SK-N-SH (cell line): ENCODE data around the gene MICAL2. TPM values are rescaled to one million over a fixed set of nuclear protein-coding genes. Genes with fewer than 3 reads are reported as not detected.
"Not testable (repeated sequence)": the region's sequence is repeated elsewhere in the genome, so short reads cannot be mapped to it uniquely, and the experiment has no call there.

Source experiments
- CTCF ChIA-PET: fragments of 300-600, 350-600 bp; formaldehyde crosslinking; extraction: SDS; loops from one replicate; lab custom pipeline; 2021; lab: Yijun Ruan, JAX
- POLR2A ChIA-PET: fragments of 350-600 bp; sonication (Branson Sonifier 250); formaldehyde crosslinking; extraction: SDS; loops from one replicate; lab custom pipeline; 2020; ENCODE audit warnings: antibody characterized with exemption, inconsistent platforms; lab: Yijun Ruan, JAX
- DNase-seq: peaks from one replicate; pipeline ENCODE4 v3.0.0; 2012
- H2AFZ ChIP-seq: fragments of 200-600 bp; sonication (generic); 2 replicates; pipeline ENCODE4 v1.8.1; 2016; ENCODE audit warnings: antibody characterized with exemption, mild to moderate bottlenecking, low read depth
- H3F3A ChIP-seq: fragments of 200-600 bp; sonication (generic); replicated peaks from 2 replicates; pipeline ENCODE3; 2016; ENCODE audit warnings: antibody characterized with exemption, mild to moderate bottlenecking; ENCODE audit not compliant: insufficient read depth
- H3K27ac ChIP-seq, 2 experiments: fragments of 200-500 bp in 1 of 2; fragments of 200-600 bp in 1 of 2; sonication (Bioruptor generic) in 1 of 2; sonication (generic), shearing (Covaris generic) in 1 of 2; 2 replicates each; pipeline versions ENCODE4 v1.5.1 to v1.6.1; 2014 to 2016; ENCODE audit warnings: low read depth in 2 of 2, inconsistent platforms in 1 of 2, low read length in 1 of 2, mild to moderate bottlenecking in 1 of 2, mixed read lengths in 1 of 2
- H3K27me3 ChIP-seq: fragments of 200-600 bp; sonication (generic), shearing (Covaris generic); 2 replicates; pipeline ENCODE4 v1.6.1; 2016; ENCODE audit warnings: mixed run types; ENCODE audit not compliant: insufficient read depth
- H3K36me3 ChIP-seq, 2 experiments: fragments of 200-500 bp in 1 of 2; fragments of 200-600 bp in 1 of 2; sonication (Bioruptor generic) in 1 of 2; sonication (generic) in 1 of 2; replicated peaks in 1 of 2; 2 replicates each; pipeline versions ENCODE3 to v1.5.1; 2014 to 2016; ENCODE audit warnings: low read length in 1 of 2, mild to moderate bottlenecking in 1 of 2; ENCODE audit not compliant: insufficient read depth in 2 of 2, control insufficient read depth in 1 of 2
- H3K4me1 ChIP-seq, 2 experiments: fragments of 200-500 bp in 1 of 2; fragments of 200-600 bp in 1 of 2; sonication (Bioruptor generic) in 1 of 2; sonication (generic), shearing (Covaris generic) in 1 of 2; 2 replicates each; pipeline versions ENCODE4 v1.5.1 to v1.6.1; 2014 to 2016; ENCODE audit warnings: low read depth in 1 of 2, low read length in 1 of 2, mixed run types in 1 of 2; ENCODE audit not compliant: insufficient read depth in 2 of 2, control insufficient read depth in 1 of 2
- H3K4me2 ChIP-seq: fragments of 200-600 bp; sonication (generic), shearing (Covaris generic); 2 replicates; pipeline ENCODE4 v1.6.1; 2017; ENCODE audit warnings: mixed run types
- H3K4me3 ChIP-seq, 2 experiments: fragments of 200-500 bp in 1 of 2; fragments of 200-600 bp in 1 of 2; sonication (Bioruptor generic) in 1 of 2; sonication (generic), shearing (Covaris generic) in 1 of 2; 2 replicates each; pipeline versions ENCODE4 v1.5.1 to v1.8.1; 2014 to 2016; ENCODE audit warnings: low read depth in 2 of 2, inconsistent platforms in 1 of 2, low read length in 1 of 2, mild to moderate bottlenecking in 1 of 2, mixed read lengths in 1 of 2, moderate library complexity in 1 of 2
- H3K79me2 ChIP-seq: fragments of 200-600 bp; sonication (generic); 2 replicates; pipeline ENCODE4 v1.8.1; 2017; ENCODE audit warnings: mild to moderate bottlenecking; ENCODE audit not compliant: insufficient read depth
- H3K9ac ChIP-seq: fragments of 200-600 bp; sonication (generic); 2 replicates; pipeline ENCODE4 v1.6.1; 2017; ENCODE audit warnings: mixed run types
- H3K9me2 ChIP-seq: fragments of 200-600 bp; sonication (generic); 2 replicates; pipeline ENCODE4 v1.6.1; 2017; ENCODE audit warnings: mixed run types
- H3K9me3 ChIP-seq: fragments of 200-600 bp; sonication (generic); 2 replicates; pipeline ENCODE4 v1.6.1; 2017; ENCODE audit warnings: mixed run types, mild to moderate bottlenecking, moderate library complexity
- H4K20me1 ChIP-seq: fragments of 200-600 bp; sonication (generic); 2 replicates; pipeline ENCODE4 v1.6.1; 2017; ENCODE audit warnings: mild to moderate bottlenecking, mixed run types; ENCODE audit not compliant: insufficient read depth
- EP300 ChIP-seq, 2 experiments: IDR thresholded peaks; 2 replicates each; pipeline versions ENCODE4 v1.4.0 to v1.6.1; 2012; ENCODE audit warnings: borderline replicate concordance in 1 of 2, low read depth in 1 of 2, low read length in 1 of 2
- FOXJ3 ChIP-seq: sonication (generic); formaldehyde crosslinking; IDR thresholded peaks from 2 replicates; pipeline ENCODE4 v1.5.1; 2020; ENCODE audit warnings: mild to moderate bottlenecking, missing genetic modification reagents
- FOXM1 ChIP-seq: IDR thresholded peaks from 2 replicates; pipeline ENCODE4 v1.4.0; 2012; ENCODE audit warnings: low read depth, mild to moderate bottlenecking
- GATA2 ChIP-seq: sonication (generic); formaldehyde crosslinking; IDR thresholded peaks from 2 replicates; pipeline ENCODE4 v1.5.0; 2020; ENCODE audit warnings: mild to moderate bottlenecking, missing genetic modification reagents
- IRF3 ChIP-seq: fragments of 150-350 bp; IDR thresholded peaks from 2 replicates; pipeline ENCODE4 v1.6.1; 2016; ENCODE audit warnings: mild to moderate bottlenecking, low read depth, low read length
- JUND ChIP-seq: IDR thresholded peaks from 2 replicates; pipeline ENCODE4 v1.4.0; 2012
- MAX ChIP-seq: IDR thresholded peaks from 2 replicates; pipeline ENCODE4 v1.4.0; 2012; ENCODE audit warnings: low read depth
- REST ChIP-seq: IDR thresholded peaks from 2 replicates; pipeline ENCODE4 v1.6.1; 2012; ENCODE audit warnings: mild to moderate bottlenecking, low read depth, low read length, moderate library complexity
- RFX5 ChIP-seq: IDR thresholded peaks from 2 replicates; pipeline ENCODE4 v1.6.1; 2012; ENCODE audit warnings: mild to moderate bottlenecking, improper control_type of control experiment, low read length
- TAF1 ChIP-seq: IDR thresholded peaks from 2 replicates; pipeline ENCODE4 v1.6.1; 2012; ENCODE audit warnings: low read depth, mild to moderate bottlenecking, low read length, moderate library complexity, borderline replicate concordance
- USF1 ChIP-seq: IDR thresholded peaks from 2 replicates; pipeline ENCODE4 v1.4.0; 2012; ENCODE audit warnings: low read depth, borderline replicate concordance
- WGBS: methylation state at CpG from one replicate; pipeline ENCODE4 v1.1.6; 2017; ENCODE audit warnings: low lambda C conversion rate; 5-methylcytosine and 5-hydroxymethylcytosine counted together
- polyA plus RNA-seq, 3 experiments: library from polyadenylated mRNA; depleted of rRNA; stranded (reverse); fragments of >200 nt; gene quantifications; 2 replicates each; pipeline ENCODE4 v1.2.3, GENCODE V29; 2012

Gene MICAL2
- polyA plus RNA-seq, 1 of the 3 experiments (the other 2 are of a cell fraction): 54.6 TPM

- Histone ChIP-seq H3K9me2 (no peaks in the 10 kb centered on the region), H3K4me1 (peaks cover 0 to 22% of the 10 kb centered on the region in 2 experiments; a peak in 1 of 4 replicates)
- TF ChIP-seq MAX (no peak), TAF1 (no peak), RFX5 (no peak)
- TF ChIP-seq, all 33 proteins: peak for 0
- Histone ChIP-seq H3K79me2 (peaks cover 100% of the 10 kb centered on the region), H3F3A (peaks cover 25% of the 10 kb centered on the region), H3K9me3 (no peaks in the 10 kb centered on the region), H3K4me2 (no peak overlapping the region), H3K27me3 (no peaks in the 10 kb centered on the region), H2AFZ (no peak overlapping the region), H3K36me3 (peaks cover 4 to 34% of the 10 kb centered on the region in 2 experiments), H3K27ac (peak overlapping the region in 1 of 2 experiments; percentile 99; a peak in 1 of 4 replicates), H3K4me3 (no peak overlapping the region), H3K9ac (no peak overlapping the region), H4K20me1 (no peaks in the 10 kb centered on the region)
- no peak for DNase-seq
- CTCF ChIA-PET: interaction anchor here (0.5 kb wide), 1 partner anchor 1337 kb away, joined by 3 read pairs; no protein-coding TSS in a partner anchor
- WGBS: 94% methylated on average over 6 of the region's 11 CpGs
- POLR2A ChIA-PET: no interaction called here
Measured at GRCh38 chr11:12144330-12145174, 34.2 kb downstream of the MICAL2 start.

- H2AFZ ChIP-seq, POLR2A ChIA-PET, H3K9me2 ChIP-seq, H3K9me3 ChIP-seq, DNase-seq, H3K4me1 ChIP-seq, H4K20me1 ChIP-seq, CTCF ChIA-PET, H3K27ac ChIP-seq, H3K27me3 ChIP-seq, H3K9ac ChIP-seq, H3K4me2 ChIP-seq, H3K4me3 ChIP-seq: not testable (repeated sequence)
- peaks cover 3 to 21% of the 10 kb centered on the region in 2 experiments for H3K36me3 ChIP-seq
- peaks cover 100% of the 10 kb centered on the region for H3K79me2 ChIP-seq
- 62% methylated on average over 3 of the region's 3 CpGs for WGBS
- H3F3A ChIP-seq: peaks cover 18% of the 10 kb centered on the region
Measured at GRCh38 chr11:12146678-12147077, 36.3 kb downstream of the MICAL2 start.

- Histone ChIP-seq H3K36me3 (peaks cover 3 to 20% of the 10 kb centered on the region in 2 experiments), H2AFZ (no peak overlapping the region), H3K4me3 (no peak overlapping the region), H3K79me2 (peaks cover 100% of the 10 kb centered on the region), H3F3A (peaks cover 23% of the 10 kb centered on the region), H3K27ac (peak overlapping the region in 1 of 2 experiments; percentile 19; a peak in 2 of 4 replicates), H4K20me1 (no peaks in the 10 kb centered on the region), H3K9me2 (no peaks in the 10 kb centered on the region), H3K27me3 (no peaks in the 10 kb centered on the region), H3K4me2 (no peak overlapping the region), H3K9ac (no peak overlapping the region), H3K9me3 (no peaks in the 10 kb centered on the region), H3K4me1 (peaks cover 0 to 10% of the 10 kb centered on the region in 2 experiments; a peak in 1 of 4 replicates)
- DNase-seq: no peak
- 79% methylated on average over 5 of the region's 5 CpGs for WGBS
- POLR2A ChIA-PET: no interaction called here
- CTCF ChIA-PET: interaction anchor here (0.7 kb wide), 1 partner anchor 17 kb away, joined by 3 read pairs; no protein-coding TSS in a partner anchor
- no peak for TF ChIP-seq USF1
- TF ChIP-seq GATA2: no peak
- TF ChIP-seq JUND: no peak
- no peak for TF ChIP-seq EP300 (IDR thresholded peaks at IDR 0.05; ENCODE audit: borderline replicate concordance in 1 of 2, low read depth in 1 of 2, low read length in 1 of 2)
- TF ChIP-seq FOXM1: no peak
- TF ChIP-seq REST: no peak
- TF ChIP-seq FOXJ3 (CRISPR knock-in tag): no peak
- no peak for TF ChIP-seq IRF3
- no peak for TF ChIP-seq TAF1
Measured at GRCh38 chr11:12147827-12148226, 37.4 kb downstream of the MICAL2 start.
